NCI-H2029 (cell line): Measurements from ENCODE around the gene CD58.

Experiments
- DNase-seq: peaks from one replicate; lab custom pipeline; 2025; lab: John Stamatoyannopoulos, UW

The CD58 gene

DNA sequence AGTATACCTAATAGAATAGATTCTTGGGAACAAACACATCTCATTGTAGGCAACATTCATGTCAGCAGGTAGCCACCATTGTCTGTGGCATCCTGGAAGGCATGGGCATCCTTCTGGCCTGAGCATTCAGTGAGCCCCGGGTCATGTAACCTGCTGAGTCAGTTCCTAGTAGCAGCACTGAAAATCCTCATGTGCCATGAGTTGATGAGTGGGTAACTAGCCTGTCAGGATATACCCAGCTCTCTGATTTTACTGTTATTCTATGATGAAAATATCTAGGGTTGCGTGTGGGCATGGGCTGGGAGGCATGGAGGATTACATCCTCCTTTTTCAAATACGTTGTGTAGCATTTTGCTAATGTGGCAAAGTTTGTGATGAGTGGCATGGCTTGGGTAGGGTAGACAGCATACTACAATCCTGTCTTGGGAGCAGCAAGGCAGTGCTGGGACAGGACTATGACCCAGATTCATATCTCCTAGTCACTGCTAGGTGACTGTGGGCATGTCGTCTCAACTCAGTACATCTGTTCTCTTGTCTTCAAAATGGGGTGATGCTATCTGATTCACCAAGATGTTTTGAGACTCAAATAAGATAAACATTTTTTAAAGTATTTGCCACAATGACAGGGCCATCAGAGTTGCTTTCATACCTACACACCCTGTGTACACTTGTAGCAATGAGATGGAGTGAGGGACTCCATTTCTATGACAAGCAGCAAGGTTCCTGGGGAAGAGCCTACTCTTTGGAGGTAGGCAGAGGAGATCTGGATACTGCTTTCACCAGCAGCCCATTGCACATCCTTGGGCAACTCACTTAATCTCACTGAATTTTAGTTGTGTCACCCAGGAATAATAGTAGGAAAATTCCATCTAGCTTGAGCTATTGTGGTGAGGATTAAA lies 62.5 kb downstream of the CD58 start:
- no peak for DNase-seq

DNA sequence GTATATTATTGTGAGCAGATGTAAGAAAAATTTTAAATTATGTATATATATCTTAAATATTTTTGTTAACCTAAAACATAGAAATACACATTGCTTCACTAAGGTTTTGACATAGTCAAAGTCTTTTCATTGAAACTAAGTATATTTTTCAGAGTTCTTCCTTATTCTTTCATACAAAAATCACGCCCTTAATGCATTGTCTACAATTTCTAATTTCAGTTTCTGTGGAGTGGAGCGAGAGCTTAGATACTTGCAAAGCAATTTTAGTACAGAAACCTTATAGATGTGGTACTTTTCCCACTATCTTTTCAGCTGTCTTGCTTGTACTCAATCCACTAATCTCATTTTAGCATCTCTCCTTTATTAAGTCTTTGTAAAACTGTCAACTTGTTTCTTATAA lies 63.2 kb downstream of the CD58 start:
- DNase-seq, result no peak

DNA sequence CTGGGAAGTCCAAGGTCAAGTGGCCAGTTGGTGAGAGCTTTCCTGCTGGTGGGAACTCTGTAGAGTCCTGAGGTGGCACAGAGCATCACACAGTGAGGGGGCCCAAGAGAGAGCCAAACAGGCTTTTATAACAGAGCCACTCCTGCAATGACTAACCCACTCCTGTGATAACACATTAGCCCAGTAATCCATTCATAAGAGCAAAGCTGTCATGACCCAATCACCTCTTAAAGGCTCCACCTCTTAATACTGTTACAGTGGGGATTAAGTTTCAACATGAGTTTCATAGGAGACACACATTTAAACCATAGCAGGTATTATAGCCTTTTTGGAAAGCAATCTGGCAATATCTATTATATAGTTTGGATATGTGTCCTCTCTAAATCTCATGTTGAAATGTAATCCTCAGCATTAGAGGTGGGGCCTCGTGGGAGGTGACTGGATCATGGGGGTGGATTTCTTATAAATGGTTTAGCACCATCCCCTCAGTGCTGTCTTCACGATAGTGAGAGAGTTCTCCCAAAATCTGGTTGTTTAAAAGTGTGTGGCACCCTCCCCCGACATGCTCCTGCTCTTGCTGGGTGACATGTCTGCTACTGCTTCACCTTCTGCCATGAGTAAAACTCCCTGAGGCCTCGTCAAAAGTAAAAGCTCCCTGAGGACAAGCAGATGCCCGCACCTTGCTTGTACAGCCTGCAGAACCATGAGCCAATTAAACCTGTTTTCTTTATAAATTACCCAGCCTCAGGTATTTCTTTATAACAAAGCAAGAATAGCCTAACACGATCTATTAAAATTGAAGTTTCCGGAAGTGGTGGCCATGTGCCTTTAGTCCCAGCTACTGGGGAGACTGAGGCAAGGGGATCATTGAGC lies 64.5 kb downstream of the CD58 start:
- no peak for DNase-seq

DNA sequence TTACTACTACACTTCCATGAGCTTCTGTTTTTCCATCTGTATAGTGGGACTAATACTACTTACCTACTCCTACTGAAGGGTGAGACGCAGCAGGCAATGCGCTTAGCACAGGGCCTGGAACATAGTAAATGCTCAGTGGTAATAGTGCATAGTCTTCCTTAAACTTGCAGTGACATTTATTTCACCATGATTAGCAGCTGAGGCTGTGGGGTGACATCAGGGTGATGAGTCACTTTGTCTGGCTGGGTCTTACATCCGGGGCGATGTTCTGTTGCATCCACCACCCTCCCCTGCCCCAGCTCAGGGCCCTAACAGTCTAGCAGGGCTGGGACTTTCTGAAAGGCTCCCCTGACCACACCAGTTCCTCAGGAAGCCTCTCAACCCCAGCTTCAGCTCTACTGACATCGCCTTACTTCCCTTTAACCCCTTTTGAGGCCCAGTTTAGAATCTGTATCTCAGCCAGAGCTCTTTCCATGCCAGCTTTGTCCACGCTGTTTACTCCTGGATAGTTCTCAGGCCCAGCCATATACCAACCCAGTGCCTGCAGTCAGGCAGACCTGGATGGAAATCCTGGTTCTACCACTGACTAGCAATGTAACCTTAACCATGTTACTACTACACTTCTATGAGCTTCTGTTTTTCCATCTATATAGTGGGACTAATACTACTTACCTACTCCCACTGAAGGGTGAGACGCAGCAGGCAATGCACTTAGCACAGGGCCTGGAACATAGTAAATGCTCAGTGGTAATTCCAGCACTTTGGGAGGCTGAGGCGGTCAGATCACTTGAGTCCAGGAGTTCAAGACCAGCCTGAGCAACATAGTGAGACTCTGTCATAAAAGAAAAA lies 66.3 kb downstream of the CD58 start:
- no peak for DNase-seq

DNA sequence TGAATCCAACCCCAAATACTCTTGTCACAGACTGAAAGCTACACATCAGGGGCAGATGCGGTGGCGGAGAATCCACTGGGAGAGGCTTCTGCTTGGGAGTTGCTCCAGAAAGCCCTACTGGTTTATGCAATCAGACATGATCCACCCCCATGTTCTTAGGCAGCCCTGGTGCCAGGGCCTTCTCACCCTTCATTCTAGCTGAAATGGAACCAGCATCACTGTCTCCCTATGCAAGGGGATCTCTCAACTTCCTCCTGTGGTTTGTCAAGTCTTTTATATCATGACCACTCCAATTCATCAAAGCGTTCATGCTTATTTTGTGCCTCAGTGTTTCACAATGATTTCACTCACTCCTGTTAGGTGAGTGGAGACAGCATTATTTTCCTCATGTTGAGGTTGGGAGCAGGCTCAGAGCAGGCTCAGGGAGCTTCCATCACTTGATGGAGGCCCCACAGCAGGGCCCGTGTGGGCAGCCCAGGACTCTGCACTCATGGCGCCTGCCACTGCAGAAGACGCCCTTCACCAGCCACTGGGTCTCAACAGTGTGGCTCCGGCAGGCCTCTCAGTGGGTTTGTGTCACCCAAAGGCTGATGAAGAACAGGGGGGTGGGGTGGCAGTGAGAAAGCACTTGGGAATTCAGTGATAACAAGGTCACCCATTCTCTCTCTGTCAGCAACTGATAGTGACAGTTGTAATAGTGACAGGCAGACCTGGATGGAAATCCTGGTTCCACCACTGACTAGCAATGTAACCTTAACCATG lies 67.1 kb downstream of the CD58 start:
- no peak for DNase-seq

DNA sequence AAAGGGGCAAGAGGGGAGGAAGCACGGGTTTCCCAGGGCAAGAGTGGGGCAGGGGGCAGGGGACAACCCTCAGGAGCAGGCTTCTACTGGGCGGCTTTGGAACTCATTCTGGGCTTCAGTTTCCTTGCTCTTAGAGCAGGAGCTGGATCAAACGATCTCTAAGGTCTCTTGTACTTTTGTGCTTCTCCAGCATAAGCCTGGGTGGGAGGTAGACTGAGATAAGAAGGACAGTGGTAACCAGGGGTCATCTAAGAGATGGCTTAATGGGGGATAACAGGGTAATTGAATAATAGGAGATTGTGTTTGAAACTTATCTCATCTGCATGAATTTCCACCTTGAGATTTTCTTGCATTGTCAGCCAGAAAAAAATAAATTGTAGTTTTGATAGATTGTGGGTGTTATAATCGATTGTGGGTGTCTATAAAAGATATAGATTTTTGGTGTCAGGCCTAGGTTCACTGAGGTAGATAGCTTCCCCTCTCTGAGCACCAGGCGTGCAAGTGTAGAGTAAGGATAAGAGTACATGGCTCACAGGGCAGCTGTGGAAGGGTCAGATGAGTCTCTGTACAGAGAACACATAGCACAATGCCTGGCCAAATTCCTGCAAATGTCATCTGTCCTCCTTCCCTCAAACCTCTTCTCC lies 68.0 kb downstream of the CD58 start:
- no peak for DNase-seq

DNA sequence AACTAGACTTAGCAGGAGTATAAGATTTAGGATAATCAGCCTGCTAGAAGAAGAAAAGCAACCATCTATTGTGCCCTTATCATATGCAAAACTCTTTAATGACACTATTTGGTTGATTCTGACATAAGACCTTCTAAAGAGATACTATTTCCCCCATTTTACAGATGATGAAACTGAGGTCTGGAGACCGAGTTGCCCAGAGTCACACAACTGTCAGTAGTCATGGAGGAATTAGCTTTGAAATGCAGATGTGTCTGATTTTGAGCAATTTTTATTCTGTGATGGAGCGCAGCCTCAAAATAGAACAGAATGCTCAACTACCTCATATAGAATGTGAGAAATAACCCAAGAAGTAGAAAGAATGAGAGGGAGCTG lies 69.0 kb downstream of the CD58 start:
- DNase-seq, result no peak

DNA sequence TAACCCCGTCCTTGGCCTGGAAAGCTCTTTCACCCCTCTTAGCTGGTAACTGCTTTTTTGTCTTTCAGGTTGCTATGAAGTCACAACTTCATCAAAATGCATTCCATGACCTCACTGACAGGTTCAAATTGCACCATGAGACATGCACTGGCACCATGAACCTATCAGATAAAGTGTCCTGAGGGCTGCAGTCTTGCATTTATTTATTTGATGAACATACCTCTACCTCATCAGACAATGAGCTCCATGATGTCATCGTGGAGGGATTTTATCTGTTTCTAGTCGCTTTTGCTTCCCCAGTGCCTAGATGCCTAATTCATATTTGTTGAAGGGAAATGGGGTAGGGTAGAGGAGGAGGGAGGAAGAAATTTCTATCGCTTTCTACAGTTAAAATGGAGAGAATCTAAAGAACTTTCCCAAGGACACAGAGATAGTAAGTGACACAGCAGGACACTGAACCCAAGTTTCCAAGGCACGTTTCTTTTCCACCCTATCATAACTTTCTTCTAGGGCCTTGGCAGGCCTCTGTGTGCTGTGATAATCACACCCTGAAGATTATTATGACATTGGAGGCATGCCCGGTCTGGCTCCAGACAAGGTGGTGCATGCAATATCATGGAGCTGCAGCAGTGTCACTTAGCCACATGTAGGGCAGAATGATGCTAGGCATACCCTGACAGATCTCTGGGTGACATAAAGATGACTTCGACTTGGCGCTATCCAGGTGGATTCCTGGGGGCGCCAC lies 69.5 kb downstream of the CD58 start:
- no peak for DNase-seq

DNA sequence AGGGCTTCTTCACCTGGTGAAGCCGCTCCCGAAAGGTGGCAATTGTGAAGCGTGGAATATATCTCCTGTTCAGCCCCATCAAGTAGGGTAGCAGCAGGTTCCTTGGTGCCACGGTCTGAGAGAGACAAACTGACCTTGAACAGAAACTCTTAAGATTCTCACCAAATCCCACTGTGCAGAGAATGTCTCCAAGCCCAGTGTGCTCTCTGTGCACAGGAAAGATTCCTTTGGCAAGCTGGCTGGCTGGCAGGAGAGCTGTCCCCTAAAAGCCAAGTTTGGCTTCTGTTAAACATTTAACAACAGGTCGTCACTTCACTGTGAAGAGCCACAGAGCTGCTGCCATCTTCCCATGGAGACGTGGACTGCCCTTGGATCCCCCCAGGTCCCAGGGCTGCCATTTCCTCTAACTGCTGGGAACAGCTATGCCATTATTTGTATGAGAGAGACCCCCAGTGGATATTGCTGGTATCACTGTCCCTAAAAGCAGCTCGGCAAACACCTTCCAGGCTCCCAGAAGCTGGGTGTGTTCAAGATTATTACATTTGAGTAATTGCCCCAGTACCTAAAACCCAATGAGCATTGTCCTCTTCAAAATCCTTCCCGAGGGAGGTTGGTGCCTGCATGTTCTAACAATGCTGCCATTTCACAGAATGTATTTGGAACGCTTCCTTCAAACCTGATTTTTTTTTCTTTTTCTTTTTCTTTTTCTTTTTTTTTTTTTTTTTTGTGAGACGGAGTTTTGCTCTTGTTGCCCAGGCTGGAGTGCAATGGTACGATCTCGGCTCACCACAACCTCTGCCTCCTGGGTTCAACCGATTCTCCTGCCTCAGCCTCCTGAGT lies 71.8 kb downstream of the CD58 start:
- DNase-seq, result peak; percentile 49

DNA sequence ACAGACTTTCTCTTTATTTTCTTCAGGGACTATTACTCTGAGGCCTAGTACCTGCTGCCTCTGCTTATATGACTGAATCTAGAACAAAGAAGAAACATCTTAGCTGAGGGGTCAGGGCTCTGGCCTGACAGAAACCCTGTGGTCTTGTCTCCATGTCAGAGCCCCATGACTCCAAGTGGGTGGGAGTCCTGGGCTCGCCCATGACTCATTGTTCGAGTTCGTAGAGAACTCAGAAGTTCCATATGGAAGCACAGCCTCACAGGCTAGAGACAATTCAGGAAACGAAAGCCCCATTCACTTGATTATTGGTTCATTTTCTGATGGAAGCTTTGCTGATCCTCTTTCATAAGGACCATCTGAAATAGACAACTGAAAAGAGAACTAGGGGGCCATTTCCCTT lies 73.2 kb downstream of the CD58 start:
- no peak for DNase-seq

DNA sequence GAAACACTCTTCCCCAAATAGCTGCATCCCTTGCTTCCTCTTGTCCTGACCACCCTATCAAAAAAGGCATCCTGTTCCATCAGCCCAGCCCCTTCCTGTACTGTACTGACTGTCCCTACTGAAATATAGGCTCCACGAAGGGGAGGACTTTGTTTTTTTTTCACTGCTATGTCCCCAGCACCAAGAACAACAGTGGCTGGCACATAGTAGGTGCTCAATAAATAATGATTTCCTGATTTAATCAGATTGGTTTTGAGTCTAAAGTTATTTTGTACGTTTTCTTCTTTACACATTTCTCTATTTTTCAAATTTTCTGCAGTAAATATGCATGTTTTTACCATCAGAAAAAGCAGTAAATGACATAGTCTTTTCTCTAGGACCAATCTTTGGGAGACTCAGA lies 73.9 kb downstream of the CD58 start:
- no peak for DNase-seq

DNA sequence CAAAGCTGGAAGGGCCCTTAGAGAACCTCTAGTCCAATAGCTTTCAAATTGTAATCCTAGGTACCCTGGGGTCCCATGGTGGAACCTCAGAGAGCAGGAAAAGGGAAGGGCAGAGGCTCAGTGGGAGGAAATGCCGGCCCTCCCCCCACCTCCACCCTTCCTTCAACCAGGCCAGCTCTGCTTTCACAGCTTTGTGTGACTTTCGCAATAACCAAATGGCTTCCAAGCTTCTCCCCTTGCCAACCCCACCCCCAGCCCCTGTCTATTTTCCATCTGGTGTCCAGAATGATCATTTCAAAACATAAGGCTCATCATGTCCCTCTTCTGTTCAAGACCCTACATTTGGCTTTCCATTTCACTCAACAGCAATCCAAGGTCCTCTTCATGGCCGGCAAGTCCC lies 74.4 kb downstream of the CD58 start:
- DNase-seq, result no peak

DNA sequence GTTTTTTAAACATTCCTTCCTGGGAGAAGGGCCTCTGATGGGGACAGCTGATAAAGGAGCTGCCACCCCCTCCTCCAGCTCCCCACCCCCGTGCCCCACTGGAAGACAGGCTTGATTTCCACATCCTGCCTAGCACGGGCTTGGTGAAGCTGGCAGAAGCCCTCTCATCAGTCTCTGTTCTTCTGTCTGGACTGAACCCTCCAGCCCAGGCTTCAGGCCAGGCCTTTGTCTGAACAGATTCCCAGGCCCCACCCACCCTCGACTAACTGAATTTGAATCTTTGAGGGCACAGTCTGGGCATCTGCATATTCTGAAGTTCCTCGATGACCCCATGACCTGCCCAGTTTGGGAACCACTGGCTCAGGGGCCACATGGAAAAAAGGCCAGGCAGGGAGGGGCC lies 75.3 kb downstream of the CD58 start:
- DNase-seq, result no peak

DNA sequence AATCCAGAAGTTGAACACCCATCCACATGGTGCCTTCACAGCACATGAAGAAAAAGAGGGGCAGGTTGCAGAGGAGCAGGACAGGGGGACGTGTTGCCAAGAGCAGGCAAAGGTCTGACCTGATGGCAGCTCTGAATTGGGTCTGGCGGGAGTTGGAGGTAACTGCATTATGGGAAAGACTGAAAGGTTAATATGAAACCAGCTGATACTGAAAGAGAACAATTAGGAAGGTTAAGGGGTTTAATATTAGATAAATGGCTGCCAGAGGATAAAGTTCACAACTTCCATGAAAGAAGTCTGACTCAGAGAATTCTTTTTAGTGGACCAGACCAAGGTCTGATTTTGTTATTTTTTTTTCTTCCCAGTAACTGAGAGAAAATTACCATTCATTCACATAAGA lies 76.1 kb downstream of the CD58 start:
- no peak for DNase-seq

DNA sequence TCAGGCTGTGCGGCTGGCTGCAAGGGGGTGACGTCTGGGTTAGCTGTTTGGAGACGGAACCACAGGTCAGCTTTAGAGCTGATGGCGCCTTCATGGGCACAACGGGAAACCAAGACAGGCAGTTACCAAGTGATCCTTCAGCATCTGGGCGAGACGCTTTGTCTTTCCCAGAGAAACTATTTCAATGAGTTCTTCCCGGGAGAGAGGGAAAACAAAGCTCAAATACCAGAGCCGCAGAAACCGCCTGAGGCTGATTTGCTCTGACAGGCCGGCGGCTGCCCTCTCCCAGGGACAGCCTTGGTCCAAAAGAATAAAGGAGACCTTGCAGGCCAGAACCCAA lies 76.5 kb downstream of the CD58 start:
- no peak for DNase-seq

DNA sequence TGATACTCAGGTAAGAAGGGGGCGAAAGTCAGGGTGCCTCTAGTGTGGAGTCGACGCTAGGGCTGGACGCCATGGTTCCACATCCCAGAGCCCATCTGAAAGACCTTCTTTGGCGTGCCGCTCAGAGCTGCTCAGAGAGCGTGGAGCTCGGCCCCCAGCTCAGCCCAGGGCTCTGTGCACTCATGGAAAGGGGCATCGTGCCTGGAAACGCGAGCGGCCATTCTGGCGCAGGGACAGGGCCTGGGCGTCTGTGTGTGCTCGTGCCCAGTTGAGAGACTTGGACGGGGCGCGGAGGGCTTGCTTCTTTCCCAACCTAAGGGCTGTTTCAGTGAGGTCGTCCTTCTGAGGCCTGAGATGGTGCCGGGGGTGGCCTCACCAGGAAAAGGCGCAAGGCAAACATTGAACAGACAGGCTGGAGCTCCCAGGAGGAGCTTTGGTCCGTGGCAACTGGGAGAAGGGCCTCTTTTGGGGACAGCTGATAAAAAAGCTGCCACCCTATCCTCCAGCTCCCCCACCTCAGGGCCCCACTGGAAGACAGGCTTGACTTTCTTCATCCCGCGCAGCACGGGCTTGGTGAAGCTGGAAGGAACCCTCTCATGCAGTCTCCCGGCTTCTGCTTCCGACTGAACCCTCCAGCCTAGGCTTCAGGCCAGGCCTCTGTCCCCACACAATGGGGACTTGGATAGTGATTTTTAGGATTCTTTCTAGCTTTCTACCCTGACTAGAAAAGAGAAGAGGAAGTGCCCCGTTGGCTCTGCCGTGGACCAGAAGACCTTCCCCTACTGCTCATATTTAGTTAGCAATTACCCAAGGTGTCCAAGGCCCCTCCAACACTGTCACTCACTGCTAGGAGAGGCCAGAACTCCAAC lies 77.1 kb downstream of the CD58 start:
- no peak for DNase-seq

DNA sequence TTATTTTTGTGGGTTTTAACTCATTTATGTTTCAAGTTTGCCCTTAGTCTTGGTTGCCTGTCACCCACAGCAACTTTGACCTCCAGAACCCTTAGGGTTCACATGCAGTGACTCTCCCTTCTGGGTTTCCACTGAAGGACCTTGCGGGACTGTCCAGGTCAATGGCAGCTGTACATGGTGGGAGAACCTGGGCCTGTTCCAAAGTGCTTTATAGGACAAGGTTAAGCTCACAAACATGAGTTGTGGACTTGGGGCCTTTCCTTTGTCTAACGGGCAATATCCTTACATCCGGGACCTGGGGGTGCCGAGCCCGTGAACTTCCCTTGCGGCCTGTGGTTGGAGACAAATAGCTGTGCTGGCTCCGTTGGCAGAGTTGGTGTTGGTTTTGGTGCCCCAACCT lies 77.8 kb downstream of the CD58 start:
- DNase-seq, result no peak

DNA sequence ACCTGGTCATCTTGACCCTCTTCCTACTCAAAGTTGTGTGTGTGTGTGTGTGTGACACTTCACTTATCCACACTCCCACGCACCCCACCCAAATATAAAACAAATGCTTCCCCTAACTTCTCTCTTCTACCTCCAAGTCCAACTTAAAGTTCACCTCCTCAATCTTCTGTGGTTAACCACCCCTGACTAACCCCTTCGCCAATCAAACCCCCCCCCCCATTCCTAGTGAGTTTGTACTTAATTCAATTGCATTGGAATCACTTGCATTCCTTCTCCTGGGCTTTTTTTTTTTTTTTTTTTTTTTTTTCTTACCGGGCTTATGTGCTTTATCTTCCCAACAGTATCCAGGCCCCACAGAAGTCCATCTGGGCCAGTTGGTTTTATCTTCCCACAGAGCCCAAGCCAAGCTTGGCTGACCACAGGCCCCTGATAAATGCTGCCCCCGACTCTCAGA lies 78.4 kb downstream of the CD58 start:
- DNase-seq, result no peak
